UCSD-AML1 (cell line): ENCODE data around the gene PKP1.

Experiments
- DNase-seq: peaks from one replicate; lab custom pipeline; 2025; ENCODE audit not compliant: unreplicated experiment; lab: John Stamatoyannopoulos, UW

The PKP1 gene

DNA sequence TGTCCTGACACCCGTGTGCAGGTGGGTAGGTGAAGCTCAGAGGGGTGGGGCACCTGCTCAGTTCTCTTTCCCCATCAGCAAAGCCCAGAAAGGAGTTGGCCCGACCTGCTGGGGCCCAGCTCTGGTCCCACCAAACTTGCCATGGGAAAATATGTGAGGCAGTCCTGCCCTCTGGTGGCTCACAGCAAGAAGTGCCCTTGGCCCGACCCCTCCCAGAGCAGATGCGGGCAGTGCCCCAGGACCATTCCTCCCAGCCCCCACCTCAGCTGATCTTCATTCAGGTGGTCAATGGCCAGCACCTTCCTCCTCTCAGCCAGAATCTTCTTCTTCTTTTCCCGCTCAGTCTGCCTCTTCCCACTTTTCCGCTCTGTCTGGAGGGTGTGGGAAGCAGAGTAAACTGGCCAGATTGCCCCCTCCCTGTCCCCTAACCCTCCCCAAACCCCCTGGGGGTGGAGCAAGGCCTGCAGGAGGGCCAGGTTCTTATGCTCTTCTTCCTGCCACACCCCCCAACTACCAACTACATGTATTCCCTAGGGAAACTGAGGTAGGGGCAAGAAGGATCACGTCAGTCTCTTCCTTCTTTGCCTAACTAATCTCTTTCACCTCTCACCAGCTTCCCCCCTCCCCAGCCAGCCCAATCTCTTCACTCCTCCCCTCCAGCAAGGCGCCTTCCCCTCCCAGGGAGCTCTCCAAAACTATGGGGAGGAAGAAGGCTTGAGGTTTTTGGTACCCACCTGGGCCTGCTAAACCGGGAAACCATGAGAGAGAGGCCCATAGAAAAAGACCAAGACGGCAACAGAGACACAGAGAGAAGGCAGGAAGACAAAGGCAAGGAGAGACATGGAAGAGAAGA, 78.6 kb downstream of the PKP1 start:
- DNase-seq: peak; percentile 28

GRCh38 chr1:201362906-201363305, 79.6 kb downstream of the PKP1 start:
- no peak for DNase-seq

DNA sequence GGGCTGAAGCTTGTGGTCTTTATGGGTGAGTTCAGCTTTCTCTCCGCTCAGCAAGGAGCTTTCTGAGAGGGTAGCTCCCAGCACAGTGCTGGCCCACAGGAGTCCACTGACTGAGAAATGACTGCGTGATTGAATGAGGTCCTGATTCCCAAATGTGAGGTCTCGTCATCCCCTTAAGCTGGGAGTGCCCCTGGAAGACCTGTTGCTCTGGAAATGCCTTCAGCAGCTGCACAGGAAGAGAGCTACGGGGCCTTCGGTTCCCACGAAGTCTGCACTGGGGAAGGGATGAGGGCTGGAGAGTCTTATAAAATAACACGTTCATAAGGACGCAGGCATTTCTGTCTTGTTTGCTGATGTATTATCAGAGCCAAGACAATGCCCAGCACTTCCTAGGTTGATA, 80.2 kb downstream of the PKP1 start:
- no peak for DNase-seq

- DNase-seq: no peak
Measured at GRCh38 chr1:201364808-201365105, 81.5 kb downstream of the PKP1 start.

DNA sequence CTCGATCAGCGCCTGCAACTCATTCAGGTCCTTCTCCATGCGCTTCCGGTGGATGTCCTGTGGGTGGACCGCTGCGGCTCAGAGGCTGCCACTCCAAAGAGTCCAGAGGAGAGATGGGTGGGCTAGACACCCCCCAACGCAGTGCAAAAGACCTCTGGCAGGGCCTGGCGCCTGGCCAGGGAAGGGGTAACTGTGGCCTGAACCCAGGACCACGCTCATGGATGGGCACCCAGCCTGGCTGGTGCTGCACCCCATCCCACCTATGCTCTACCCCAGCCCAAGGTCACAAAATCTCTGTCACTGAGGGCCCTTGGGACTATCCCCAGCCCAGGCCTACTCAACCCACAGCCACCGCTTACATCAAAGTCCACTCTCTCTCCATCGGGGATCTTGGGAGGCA, 81.9 kb downstream of the PKP1 start:
- DNase-seq: no peak

DNA sequence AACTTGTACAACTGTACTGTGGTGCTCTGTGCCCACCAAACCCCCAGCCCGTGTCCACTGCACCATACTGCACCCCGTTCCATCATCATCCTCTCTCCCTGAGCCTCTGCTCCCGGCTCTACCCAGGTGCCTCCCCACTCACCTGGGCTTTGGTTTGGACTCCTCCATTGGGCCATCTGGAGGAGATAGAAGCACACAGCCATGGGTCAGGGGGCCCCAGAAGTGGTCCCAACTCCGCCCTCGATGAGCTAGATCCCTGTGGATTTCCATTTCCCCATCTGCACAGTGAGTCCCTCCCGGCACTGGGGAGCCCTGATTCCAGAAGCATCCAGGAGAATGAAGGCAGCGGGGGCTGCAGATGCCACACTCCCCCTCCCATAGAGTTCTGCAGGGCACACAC, 83.4 kb downstream of the PKP1 start:
- DNase-seq: no peak

- DNase-seq: no peak
Measured at GRCh38 chr1:201369209-201369608, 85.9 kb downstream of the PKP1 start.

DNA sequence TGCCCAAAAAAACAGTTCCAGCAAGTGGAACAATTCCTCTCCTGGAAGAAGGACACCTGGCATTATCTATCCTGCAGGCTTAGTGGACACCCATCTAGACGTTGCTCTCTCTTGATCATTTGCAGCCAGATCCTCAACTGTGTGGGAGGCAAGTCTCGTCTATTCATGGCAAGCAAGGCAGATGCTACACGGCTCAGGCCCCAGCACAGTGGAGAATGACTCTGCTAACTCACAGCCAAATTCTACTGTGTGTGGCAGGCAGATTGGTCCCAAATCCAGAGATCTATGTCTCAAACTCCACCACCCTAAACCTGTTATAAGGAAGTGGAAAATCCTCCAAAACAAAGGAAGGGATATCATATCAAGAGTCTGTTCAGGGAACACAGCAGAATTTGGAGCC, 87.2 kb downstream of the PKP1 start:
- no peak for DNase-seq

- DNase-seq: no peak
Measured at GRCh38 chr1:201371276-201371675, 88.0 kb downstream of the PKP1 start.

GRCh38 chr1:201371792-201372191, 88.5 kb downstream of the PKP1 start:
- no peak for DNase-seq

DNA sequence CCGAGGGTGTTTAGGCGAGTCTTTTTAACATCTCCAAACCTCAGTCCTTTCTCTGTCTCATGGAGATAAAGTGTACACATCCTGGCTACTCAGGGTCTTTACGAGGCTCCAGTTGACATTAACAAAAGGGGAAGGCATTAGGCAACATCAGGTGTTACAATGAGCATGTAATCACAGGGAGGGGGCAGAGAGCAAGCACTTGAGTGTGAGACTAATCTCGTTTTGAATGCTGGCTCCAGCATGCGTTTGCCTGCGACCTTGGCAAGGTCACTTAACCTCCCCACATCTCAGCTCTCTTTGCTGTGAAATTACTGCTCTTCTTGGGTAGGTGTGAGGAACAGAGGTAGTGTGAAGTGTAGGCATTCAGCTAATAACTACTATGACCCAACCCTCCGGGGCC, 91.1 kb downstream of the PKP1 start:
- DNase-seq: no peak

- DNase-seq: no peak
Measured at GRCh38 chr1:201375169-201375568, 91.9 kb downstream of the PKP1 start.

GRCh38 chr1:201376107-201376463, 92.8 kb downstream of the PKP1 start:
- DNase-seq: no peak

DNA sequence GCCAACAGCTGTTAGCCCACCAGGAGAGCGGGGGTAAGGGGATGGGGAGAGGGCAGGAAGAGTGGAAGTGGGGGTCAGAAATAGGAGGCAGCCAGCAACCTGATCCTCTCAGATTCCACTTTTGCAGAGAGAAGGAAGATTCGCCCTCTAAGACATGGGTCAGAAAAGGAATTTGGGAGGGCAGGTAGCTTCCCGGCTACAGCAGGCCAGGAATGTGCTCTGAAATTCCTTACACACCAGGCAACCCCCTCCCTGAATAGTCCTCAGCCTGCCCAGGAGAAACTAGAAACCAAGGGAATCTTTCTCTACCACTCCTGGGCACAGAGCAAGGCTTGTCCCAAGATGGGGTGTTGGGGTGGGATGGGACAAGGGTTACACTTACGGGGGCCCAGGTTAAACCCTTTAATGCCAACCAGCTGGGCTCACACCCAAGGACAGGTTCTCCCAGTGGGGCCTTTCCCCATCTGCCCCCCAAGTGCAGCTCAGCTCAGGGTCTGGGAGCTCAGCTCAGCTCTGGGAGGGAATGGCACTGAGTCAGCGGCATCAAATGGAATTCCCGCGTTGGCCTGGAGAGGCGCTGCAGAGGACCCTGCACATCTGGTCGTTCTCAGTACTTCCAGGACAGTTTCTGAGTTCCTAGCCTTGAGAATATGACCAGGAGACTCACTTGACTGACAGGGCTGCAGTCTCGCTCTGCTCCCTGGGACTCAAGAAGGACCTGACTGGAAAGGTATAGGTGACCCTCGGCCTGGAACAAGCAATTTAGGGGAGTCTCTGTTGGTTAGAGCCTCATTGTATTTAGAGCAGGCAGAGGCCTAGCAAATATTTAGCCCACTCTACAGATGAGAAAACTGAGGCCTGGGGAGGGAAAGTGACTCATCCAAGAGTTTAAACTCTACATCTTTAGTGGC, 93.4 kb downstream of the PKP1 start:
- peak; percentile 41 for DNase-seq

GRCh38 chr1:201377611-201378092, 94.3 kb downstream of the PKP1 start, which contains the start of gene TNNT2:
Gene TNNT2 (minus strand): TSS chr1:201377680. CDS start chr1:201373254, 4,426 bp downstream.
- no peak for DNase-seq

DNA sequence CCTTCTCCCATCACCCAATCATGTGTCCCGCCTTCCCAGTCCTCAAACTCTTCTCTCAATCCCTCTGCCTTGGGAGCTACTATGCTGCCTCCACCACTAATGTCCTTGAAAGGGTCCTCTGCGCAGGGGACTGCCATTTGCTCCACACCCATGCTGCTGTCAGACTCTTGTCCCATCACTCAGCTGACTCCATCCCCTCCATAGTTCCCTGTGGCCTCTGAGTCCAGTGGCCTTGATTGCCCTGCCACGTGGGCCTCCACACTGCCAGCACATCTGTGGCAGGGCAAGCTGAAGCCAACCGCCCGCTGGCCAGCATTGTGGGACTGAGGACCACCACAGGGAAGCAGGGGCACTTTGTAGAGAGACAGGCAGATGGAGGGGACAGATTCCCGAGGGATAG, 95.5 kb downstream of the PKP1 start:
- no peak for DNase-seq

DNA sequence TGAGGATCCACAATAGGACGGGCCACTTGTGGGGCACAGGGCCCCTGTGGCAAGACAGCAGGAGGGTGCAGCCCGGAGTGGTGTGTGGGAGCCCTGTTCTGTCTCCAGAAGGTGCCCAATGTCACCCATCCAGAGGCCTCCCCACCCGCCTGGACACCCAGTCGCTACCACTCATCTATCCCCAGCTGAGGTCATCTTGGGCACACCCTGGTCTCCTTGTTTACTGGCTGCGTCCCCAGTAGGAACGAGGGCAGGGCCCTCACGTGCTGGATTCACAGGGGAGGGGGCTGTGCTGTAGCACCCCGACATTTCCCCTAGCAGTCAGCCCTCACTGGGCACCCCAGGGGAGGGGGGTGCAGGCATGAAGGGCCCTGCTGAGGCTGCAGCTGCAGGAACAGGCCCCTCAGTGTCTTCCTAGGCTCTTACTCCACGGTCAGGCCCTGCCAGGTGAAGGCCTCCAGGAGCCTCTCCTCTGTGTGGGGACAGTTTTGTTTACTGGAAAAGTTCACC, 96.5 kb downstream of the PKP1 start:
- no peak for DNase-seq

DNA sequence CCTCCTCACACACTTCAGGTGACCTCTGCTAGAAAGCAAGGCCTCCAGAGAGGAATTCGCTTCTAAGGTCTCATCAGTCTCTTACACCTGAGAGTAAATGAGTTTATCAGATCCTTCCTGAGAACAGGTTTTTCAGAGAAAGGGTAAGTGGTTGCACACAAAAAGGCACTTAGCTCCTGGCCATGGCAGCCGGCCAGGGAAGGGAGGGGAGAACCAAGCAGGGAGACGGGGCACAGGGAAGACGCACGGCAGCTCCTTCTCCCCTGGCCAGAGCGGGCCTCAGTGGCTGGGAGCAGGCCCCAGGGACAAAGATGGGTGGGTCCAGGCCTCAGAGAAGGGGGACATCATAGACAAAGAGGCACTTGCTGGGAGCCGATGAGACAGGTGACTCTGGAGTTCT, 97.8 kb downstream of the PKP1 start:
- DNase-seq: no peak
